HPDE6-E6E7 (cell line): ENCODE measurements around the gene VWCE.

Experiments
- DNase-seq: peaks from one replicate; pipeline ENCODE4 v3.0.0; 2011; ENCODE audit warnings: missing footprints; ENCODE audit errors: extremely low spot score

VWCE gene

GRCh38 chr11:61294717-61295595 is at the start of gene VWCE:
TSS of gene VWCE (minus strand) at chr11:61295316. CDS start at chr11:61295037, 279 bp downstream.
- DNase-seq, result peak; percentile 56

- DNase-seq, result no peak
Measured at GRCh38 chr11:61343792-61344745, 49.0 kb upstream of the VWCE start.

DNA sequence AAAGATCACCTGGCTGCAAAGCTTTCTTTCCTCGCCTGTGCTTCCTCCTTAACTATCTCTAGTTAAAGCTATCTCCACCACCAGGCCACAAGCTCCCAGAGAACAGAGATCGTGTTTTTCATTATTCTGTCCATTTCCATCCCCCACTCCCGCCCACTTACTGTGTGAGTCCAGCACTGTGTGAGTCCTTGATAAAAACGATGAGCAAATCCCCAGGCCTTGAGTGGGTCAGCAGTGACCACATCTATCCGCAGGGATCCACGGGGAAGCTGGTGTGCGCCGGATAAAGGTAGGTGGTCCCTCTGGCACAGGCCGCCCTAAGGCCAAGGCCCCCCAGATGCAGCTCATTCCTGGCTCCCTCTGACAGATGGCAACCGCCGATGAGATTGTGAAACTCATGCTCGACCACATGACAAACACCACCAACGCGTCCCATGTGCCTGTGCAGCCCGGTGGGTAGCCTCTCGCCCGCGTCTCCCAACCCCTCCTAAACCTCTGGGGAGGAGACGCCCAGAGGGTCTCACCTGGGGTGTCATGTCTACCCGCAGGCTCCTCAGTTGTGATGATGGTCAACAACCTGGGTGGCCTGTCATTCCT is 47.2 kb upstream of the VWCE start:
- DNase-seq, result no peak

GRCh38 chr11:61341706-61342105 is 46.6 kb upstream of the VWCE start:
- no peak for DNase-seq

GRCh38 chr11:61340979-61341378 is 45.9 kb upstream of the VWCE start:
- no peak for DNase-seq

GRCh38 chr11:61339490-61339878 is 44.4 kb upstream of the VWCE start:
- DNase-seq, result no peak

- no peak for DNase-seq
Measured at GRCh38 chr11:61338783-61339489, 43.8 kb upstream of the VWCE start.

GRCh38 chr11:61337706-61338470 is 42.8 kb upstream of the VWCE start:
- no peak for DNase-seq

GRCh38 chr11:61336171-61336935 is 41.2 kb upstream of the VWCE start:
- peak; percentile 73 for DNase-seq

DNA sequence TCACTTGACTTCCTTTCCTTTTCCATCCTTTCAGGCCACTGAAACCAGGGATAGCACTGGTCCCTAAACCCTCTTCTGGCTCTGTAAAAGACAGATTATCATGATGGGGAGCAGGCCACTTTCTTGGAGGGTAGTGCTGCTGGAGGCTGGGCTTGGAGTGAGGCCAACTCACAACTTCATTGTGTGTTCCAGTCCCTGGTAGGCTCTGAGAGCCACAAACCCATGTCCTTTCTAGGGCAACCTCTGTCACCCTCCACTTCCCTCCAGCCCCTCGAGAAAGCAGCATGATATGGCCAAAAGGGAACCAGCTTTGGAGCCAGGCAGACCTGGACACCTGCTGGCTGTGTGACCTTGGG is 40.2 kb upstream of the VWCE start:
- DNase-seq, result no peak

DNA sequence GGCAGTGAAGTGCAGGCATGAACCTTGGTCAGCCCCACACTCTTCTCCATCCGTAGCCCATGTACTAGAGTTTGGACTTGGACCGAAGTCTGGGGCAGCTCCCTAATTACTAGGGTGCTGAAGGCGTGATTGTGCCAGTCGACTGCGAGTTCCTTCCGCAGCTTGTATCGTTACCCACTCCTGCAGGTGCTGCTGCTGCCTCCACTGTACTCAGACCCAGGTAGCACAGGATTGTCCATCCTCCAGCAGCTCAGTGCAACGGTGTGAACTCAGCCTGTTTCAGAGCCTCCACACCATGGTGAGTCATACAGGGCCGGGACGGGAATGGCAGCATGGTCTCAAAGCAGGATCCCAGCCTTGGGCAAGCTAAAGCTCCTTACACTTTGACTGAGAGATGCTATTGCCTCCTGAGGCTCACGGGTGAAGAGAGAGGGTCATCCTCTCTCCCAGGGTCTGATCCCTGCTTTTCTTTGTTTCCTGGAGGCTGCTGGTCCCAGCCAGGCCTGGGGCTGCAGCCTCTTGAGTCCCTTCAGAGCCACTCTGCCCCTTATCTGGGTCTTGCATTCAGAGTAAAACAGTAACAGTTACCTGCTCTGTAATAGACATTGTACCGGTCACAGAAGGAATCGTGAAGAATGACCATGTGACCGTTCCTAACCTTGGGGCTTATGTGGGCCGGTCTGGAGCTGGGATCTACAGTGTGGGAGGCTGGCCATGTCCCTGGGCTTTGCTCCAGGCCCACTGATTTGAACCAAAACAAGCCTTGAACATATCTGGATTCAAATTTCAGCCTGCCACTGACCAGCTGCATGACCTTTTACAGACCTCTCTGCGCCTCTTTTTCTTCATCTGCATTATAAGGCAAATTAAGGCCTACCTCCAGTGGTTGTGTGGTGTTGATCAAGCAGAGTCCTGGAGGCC is 39.6 kb upstream of the VWCE start:
- peak; percentile 44 for DNase-seq

GRCh38 chr11:61333550-61334433 is 38.7 kb upstream of the VWCE start:
- no peak for DNase-seq

DNA sequence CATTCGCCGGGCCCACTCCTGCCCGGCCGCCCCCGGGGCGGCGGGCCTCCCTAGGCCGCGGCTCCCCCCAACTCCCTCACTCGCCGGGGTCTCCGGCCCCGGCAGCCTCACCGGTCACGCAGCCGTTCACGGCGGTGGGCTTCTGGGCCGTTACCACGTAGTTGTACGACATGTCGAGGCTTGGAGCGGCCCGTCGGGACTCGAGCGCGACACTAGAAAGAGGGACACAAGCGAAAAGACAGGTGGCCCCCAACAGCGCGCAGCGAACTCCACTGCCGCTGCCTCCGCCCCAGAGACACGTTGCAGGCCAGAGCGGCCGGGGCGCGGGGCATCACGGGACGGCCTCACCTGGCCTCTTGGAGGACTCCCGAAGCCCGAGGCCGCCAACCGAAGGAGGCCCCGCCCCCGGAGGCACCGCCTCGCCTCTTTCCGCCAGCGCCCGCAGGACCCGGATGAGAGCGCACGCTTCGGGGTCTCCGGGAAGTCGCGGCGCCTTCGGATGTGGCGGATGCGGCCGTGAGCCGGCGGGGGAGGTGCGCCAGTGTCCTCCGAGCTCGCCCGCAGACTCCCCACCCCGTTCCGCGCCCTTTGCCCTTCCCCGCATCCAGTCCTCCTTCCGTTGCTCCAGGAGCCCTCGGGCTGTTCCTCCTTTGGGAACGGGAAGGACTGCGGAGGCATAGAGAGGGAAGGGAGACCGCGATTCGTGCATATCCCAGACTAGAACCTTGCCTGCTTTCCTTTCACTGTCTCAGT is 37.9 kb upstream of the VWCE start, which contains the start of the genes DDB1 and TKFC:
TSS of gene DDB1 (minus strand) at position 309 of the 753 bp plus-strand sequence. CDS start at position 172, 137 bp downstream.
TSS of gene TKFC (plus strand) at position 432 of the 753 bp plus-strand sequence. CDS start 1,501 bp downstream, outside the sequence.
- peak; percentile 93 for DNase-seq

DNA sequence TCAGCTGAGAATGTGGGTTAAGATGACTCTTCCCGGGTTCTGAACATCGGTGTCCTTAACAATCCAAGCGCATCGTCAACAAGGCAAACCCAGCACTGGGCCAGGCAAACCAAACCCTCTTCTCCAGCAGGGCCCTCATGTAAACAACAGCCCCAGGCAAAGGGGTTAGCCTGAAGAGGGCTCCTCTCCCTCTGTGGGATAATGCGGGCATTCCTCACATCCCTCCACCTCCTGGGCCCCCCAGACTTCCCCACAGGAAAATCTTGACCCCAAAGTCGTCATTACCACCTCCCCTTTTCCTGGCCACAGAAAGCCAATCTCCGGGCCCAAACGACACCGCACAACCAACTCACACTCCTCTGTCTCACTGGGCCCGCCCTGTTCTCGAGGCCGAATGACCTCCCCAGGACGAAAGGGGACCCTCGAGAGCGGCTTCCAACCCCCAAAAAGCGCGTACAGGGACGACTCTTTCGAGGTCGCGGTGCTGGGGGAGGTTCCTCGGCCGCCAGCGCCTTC is 37.2 kb upstream of the VWCE start:
- no peak for DNase-seq

- no peak for DNase-seq
Measured at GRCh38 chr11:61331651-61332050, 36.5 kb upstream of the VWCE start.

- no peak for DNase-seq
Measured at GRCh38 chr11:61329871-61330270, 34.8 kb upstream of the VWCE start.

GRCh38 chr11:61328351-61328750 is 33.2 kb upstream of the VWCE start:
- DNase-seq, result no peak
